Renal cortex interstitium (tissue), 11 donors: ENCODE measurements around the gene CRIM1. TPM values are rescaled to one million over a fixed set of nuclear protein-coding genes. Genes with fewer than 3 reads are reported as not detected.
A peak's percentile ranks its signal among the peaks of the same experiment; 100 is the strongest.

ENCODE experiments used
- DNase-seq, 11 donors: peaks; one replicate each; pipeline ENCODE4 v3.0.0-alpha.2; 2013; ENCODE audit warnings: low read depth in 9 of 11, low spot score in 4 of 11; ENCODE audit errors: extremely low read depth in 1 of 11
- polyA plus RNA-seq, 3 donors: library from polyadenylated mRNA; unstranded; fragments of 120-200 nt; gene quantifications; one replicate each; pipeline ENCODE4 v1.2.1, GENCODE V29; 2013; ENCODE audit not compliant: insufficient read length in 3 of 3

The CRIM1 gene
- polyA plus RNA-seq, 3 donors = 79.7 to 98.8 (median 84.7) TPM

- DNase-seq = no peak
Observed at GRCh38 chr2:36523153-36523552, 167.6 kb downstream of the CRIM1 start.

GRCh38 chr2:36525245-36525644 lies 169.7 kb downstream of the CRIM1 start:
- DNase-seq = no peak

- DNase-seq = no peak
Observed at GRCh38 chr2:36526226-36526625, 170.6 kb downstream of the CRIM1 start.

GRCh38 chr2:36528274-36528673 lies 172.7 kb downstream of the CRIM1 start:
- DNase-seq = no peak

GRCh38 chr2:36528766-36529392 lies 173.3 kb downstream of the CRIM1 start:
- no peak for DNase-seq

GRCh38 chr2:36530178-36530982 lies 174.8 kb downstream of the CRIM1 start:
- no peak for DNase-seq

GRCh38 chr2:36530983-36531354 lies 175.4 kb downstream of the CRIM1 start:
- no peak for DNase-seq

- no peak for DNase-seq
Observed at GRCh38 chr2:36534275-36534799, 178.8 kb downstream of the CRIM1 start.

- no peak for DNase-seq
Observed at GRCh38 chr2:36535099-36535498, 179.5 kb downstream of the CRIM1 start.

- DNase-seq = no peak
Observed at GRCh38 chr2:36536776-36537175, 181.2 kb downstream of the CRIM1 start.

GRCh38 chr2:36538335-36538734 lies 182.8 kb downstream of the CRIM1 start:
- DNase-seq = no peak

GRCh38 chr2:36539631-36540030 lies 184.1 kb downstream of the CRIM1 start:
- DNase-seq = no peak

- DNase-seq = no peak
Observed at GRCh38 chr2:36540986-36541754, 185.6 kb downstream of the CRIM1 start.

GRCh38 chr2:36541891-36542595 lies 186.5 kb downstream of the CRIM1 start:
- DNase-seq = no peak

GRCh38 chr2:36544638-36545338 lies 189.2 kb downstream of the CRIM1 start:
- no peak for DNase-seq

- no peak for DNase-seq
Observed at GRCh38 chr2:36545871-36546416, 190.4 kb downstream of the CRIM1 start.

GRCh38 chr2:36547906-36548305 lies 192.3 kb downstream of the CRIM1 start:
- no peak for DNase-seq

- DNase-seq = peak in 9 of 11 donors; percentile 19 to 65 (median 32)
Observed at GRCh38 chr2:36549165-36549574, 193.6 kb downstream of the CRIM1 start.
